GM19035 (cell line): ENCODE measurements around the gene ARFGAP1.
A peak's percentile ranks its signal among the peaks of the same experiment; 100 is the strongest.

Experiments used
- ATAC-seq: cut with Tn5 transposase; IDR thresholded peaks from one replicate; pipeline ENCODE4 v1.9.1; 2021; ENCODE audit not compliant: unreplicated experiment

Gene ARFGAP1

DNA sequence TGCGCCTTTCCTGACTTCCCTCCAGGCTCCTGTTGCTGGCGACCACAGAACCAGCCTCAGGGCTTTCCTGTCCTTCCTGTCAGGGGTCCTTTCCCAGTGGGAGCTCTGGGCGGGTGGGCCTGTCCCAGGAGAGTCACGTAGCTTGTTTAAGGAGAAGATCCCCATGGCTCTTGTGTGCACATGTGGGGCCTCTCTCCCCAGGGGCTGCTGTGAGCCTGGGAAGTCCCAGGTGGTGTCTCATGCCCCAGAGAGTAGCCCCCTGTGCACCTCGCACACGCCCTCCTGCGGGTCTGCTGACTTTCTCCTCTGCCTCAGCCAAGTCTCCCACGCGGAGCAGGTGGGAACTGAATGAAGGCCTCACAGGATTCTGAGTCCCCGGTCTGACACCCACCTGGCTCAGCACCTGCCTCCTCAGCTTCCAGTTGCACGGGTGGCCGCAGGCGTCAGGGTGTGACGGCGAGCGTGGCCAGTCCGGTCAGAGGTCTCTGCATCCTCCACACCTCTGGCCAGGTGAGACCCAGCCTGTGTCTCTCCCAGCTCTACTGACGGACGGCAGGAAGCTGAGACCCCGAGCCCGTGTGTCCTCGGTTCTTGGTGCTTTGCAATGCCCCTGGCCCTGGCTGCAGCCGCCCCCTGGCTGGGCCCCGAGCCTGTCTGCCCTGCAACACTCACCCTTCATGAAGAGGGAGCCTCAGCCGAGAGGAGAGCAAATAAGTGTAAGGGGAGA, 12.7 kb upstream of the ARFGAP1 start:
- ATAC-seq, result no peak

DNA sequence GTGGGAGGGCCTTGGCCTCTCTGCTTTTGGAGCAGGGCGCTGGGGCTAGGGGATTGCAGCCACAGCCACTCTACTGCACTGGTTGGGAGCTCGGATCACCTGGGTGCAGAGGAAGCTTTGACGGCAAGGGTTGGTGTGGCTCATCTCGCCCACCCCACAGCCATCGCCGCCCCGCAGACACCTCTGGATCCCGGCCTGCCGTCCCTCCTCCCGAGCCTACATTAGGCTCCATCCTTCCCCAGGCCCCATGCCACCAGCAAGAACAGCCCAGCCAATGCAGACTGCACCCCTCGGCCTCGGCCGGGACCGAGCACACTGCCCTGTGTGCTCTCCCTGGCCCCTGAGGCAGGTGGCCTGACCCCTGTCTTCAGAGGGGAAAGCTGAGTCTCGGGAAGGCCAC, 12.1 kb upstream of the ARFGAP1 start:
- ATAC-seq, result no peak

DNA sequence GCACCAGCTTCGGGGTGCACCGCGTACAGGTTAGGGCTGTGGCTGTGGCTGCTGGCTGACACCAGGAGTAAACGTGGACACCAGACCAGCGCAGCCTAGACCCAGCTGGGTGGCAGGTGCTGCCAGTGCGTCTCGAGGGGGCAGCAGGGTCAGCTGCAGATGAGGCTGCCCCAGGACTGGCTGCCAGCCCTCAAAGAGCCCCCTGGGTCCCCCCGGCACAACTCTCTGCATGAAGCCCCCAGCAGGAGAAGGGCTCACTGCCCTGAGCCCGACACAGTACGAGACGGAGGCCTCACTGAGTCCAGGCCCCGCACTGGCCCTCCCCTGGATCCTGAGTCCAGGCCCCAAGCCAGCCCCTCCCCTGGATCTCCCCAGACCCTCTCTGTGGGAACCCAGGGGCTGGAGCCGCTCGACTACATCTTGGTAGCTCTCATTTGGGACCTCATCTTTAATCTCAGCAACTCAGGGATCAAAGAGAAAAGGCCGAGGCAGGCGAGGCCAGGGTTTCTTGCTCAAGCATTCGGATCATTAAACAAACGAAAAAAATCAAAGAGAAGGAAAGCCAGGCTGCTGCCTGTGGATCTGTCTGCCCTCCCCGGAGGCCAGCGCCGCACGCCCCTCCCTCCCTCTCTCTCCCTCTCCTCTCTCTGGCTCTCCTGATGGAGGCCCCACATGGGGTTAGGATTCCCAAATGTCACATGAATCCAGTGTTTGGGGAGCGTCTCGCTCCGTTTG, 11.4 kb upstream of the ARFGAP1 start:
- no peak for ATAC-seq

DNA sequence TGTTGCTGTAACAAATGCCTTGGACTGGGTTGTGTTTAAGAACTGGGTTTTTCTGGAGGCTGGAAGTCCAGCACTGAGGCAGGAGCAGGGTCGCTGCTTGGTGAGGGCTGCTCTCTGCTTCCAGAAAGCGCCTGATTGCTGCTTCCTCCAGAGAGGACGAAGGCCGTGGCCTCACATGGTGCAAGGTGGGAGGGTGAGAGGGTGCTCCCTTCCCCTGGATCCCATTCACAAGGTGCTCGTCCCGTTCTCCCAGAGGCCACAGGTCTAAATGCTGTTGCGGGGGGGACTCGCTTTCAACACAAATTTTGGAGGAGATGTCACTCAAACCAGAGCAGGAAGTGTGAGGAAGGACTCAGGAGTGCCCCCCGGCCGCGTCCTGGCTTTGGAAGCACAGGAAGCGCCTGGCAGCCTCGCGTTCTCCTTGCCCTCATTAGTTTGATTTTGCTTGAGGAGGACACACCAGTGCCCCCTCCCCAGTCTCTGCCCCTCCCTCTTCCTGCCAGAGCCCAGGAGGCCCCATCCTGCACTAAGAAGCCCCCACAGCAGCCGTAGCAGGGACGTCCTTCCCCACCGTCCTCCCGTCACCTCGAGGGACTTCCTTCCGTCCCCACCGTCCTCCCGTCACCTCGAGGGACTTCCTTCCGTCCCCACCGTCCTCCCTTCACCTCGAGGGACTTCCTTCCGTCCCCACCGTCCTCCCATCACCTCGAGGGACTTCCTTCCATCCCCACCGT, 10.7 kb upstream of the ARFGAP1 start:
- ATAC-seq, result no peak

DNA sequence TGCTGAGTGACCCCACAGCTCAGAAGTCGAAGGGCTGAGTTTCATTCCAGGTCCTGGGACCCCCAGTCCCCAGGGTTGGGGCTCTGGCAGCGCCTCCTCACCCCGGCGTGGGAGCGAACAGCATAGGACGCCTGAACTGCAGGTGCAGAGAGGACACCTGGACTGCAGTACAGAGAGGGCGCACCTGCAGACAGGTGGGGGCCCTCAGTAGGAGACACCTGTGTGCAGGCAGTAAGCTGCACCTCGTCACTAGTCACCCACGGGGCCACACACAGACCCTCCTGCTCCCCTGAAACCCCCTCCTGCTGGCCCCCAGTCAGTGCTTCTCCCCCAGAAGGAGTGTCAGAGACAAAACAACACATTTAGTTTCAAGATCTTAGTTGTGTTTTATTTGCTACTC, 9.8 kb upstream of the ARFGAP1 start:
- ATAC-seq, result no peak

DNA sequence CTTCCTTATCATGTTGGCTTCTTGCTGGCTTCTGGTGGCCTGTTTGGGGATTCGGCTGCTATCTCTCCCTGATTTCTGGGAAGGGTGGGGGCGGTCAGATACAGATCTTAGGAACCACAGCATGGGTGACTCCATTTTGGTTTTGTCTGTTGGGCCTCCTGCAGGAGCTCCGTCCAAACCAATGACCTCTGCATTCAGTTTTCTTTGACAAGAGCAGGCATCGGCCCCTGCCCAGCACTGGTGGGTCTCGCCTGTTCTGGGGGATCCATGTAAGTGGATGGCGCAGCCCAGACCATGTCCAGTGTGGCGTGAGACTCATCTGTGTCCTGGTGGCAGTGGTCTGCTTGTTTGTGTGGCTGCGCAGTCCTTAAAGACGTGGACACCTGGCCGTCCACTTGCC, 8.6 kb upstream of the ARFGAP1 start:
- ATAC-seq, result no peak

DNA sequence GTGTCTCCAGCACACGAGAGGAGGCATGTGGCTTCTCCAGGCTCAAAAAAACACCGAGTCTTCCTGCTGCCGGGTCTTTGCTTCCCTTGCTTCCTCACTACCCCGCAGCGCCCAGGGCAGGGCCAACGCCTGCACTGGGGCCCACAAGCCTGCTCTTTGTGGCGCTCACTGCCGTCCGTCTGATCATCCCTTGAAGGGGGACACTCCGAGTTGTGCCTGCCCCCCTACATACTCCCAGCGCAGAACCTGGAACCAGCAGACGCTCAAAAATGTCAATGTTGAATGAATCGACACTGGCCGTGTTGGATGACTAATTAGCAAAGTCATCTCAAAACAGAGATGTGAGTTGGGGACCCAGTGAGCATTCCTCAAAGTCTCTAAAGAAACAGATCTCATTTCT, 8.1 kb upstream of the ARFGAP1 start:
- ATAC-seq, result no peak

DNA sequence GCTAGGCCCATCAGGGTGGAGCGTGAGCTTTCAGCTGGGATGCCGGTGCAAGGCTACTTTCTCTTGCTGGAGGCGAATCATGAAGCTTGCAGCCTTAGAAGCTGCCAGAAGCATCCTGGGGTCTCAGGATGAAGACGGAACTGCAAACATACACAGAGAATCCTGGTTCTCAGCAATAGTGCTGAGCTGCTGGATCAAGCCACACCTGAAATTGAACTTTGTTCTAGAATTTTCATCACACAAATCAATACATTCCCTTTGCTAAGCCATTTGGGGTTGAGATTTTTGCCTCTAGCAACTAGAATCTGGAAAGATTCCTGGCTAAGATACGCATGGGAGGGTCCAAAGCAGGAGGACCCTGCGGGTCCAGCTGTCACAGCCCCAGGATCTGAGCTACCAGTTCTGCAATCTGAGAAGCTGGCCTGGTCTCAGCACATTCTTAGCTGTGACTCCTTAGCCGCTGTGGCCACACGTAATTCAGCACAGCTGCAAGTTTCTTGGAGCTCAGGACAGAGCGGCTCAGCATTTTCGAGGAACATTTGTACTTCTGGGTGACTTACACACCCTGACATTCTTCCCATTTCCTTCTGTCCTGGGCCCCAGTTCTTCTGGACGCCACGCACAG, 6.6 kb upstream of the ARFGAP1 start:
- no peak for ATAC-seq

DNA sequence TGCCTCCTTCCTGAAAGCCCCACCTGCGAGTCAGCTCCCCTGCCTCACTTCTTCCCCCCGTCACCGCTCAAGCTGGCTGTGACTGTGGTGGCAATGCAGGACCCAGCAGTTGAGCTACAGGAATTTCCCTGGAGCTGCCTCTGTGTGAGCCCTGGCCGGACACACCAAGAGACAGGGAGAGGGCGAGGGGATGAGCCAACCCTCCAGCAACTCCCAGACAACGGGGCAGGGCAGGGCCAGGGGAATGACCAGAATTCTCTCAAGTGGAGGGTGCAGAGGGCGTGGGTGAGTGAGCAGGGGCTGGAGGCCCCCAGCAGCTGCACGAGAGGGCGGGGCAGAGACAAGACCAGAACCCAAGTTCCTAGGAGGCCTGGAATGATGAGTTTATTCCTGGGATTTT, 4.9 kb upstream of the ARFGAP1 start:
- ATAC-seq, result no peak

DNA sequence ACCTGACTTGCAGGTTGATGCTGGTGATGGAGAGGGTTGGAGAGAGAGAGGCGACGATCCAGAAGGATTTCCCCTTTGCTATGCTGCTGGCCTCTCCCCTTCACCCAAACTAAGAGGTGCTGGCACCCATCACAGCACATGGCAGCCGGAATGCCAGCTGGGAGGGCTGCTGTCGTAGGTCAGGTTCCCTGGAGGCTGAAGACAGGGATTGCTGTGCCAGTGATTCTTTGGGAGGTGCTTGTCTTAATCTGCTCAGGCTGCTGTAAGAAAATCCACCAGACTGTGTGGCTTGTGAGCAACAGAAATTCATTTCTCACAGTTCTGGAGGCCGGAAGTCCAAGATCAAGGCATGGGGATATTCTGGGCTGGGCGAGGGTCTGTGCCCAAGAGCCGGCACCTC, 4.4 kb upstream of the ARFGAP1 start:
- ATAC-seq, result no peak

DNA sequence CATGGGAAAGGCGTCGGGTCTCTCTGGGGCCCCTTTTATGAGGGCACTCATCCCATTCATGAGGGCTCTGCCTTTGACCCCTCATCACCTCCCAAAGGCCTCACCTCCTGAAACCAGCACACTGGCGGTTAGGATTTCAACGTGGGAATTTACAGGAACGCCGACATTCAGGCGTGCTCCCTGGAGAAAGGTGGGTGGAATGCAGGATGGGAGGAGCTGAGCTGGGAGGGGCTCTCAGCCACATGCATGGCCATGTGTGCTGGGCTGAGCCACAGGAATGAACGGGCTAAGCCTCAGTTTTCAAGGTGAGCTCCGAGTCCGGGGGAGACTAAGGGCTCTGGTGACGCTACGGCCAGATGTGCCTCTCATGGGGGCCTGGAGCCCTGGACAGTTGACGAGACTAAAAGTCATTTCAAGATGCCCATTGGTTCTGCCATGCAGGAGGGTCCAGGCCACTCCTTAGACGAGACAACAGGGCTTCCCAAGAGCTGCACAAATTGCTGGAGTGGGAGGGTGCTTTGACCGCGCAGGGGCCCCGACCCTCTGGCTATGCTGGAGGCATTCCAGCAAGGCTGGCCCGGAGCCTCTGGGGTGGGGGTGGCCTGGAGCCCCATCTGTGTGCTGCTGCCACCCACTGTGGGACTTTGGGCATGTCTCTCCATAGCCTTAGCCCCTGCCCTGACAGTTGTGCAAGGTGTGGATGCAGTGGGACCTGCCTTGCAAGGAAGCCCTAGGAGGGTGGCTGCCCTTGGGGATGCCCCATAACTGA, 3.8 kb upstream of the ARFGAP1 start:
- ATAC-seq, result no peak

DNA sequence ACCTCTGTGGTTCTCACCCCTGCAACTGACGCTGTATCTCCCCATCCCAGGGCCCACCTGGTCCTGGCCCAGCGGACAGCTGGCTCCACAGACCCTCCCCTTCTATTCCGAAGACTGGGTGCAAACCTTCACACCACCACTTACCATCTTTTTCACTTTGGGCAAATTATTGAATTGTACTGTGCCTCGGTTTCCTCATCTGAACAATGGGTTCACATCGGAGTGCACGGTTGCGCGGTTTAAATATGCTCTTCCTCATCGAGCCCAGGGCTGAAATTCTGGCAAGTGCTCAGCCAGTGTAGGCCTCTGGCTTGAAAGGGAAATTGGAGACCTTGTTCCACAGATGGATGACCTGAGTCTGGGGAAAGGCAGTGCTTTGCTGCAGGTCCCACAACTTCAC, 2.9 kb upstream of the ARFGAP1 start:
- no peak for ATAC-seq

DNA sequence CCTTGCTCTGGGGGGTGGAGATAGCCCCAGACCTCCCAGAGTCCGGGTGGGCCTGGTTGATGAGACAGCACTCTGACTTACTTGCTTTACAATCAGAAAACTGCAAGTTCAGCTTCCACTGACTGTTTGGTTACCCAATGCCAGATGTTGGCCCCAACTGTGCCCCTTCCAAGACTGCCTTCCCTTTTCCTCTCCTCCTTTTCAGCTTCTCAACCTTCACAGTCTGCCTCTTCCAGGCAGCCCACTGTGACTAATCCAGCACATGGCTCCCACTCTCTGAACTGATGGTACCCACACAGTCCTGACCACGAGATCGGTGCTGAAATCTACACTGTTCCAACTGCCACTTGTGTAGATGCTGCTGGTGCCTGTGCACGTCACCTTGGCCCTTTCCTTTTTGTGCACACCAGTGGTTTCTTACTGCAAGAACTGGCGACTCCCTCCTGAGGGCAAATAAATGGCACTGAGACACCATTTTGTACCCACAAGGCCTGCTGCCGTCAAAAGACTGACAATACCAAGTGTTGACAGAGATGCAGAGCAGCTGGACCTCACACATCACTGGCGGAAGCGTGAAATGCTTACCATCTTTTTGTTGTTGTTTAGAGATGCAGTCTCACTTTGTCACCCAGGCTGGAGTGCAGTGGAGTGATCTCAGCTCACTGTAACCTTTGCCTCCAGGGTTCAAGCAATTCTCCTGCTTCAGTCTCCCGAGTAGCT, 1.8 kb upstream of the ARFGAP1 start:
- no peak for ATAC-seq

DNA sequence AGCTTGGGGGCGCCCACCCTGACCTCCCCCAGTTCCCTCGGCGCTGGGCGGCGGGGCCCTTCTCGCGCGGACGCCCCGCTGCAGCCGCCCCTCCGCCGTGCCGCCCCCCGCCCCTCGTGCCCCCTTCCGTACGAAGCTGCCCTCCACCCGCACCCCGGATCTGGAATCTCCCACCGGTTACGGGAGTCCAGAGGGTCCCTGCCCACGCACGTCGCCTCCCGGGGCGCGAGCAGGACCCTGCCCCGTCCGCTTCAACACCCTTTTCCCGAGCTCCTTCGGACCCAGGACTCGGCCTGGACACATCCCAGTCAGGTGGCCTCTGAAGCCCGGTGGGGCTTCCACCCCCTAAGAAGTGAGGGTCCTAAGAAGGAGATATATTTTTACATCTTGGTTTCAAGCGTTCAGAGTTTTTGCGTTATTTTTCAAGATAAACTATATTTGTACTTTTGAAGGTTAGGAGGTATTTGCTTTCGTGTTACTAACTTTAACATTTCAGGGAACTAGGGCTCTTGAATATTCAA, 506 bp downstream of the ARFGAP1 start:
- peak; percentile 12 for ATAC-seq

DNA sequence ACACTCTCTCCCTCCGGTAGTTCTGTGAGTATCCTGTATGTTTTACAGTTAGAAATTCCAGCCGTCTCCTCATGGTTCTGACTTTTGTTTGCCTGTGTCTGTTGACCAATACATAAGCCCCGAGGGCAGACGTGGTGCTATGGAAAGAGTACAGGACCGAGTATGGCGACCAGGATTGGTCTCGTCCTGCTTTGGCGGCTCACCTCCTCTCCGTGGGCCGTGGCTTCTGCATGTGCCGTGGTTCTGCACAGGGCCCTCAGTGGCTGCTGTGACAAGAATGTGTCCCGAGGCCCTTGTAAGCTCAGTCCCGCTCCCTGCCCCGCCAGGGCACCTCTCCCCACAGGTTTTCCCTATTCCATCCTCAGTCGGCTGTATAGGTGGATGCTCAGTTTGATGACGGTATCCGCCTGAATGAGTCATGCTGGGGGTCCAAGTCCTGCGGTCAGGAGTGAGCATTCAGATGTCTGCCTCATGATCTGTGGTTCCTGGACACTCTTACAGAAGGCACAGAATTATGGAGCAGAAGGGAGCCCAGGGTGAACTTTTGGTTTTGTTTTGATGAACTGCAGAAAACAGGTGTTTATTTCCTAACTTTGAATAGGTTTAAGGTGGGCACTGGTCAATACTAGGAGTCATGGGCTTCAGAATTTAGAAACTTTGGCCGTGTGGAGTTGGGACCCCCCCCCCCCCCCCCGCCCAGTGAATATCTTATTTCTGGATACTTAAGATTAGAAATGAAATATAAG, 1.2 kb downstream of the ARFGAP1 start:
- ATAC-seq, result no peak

DNA sequence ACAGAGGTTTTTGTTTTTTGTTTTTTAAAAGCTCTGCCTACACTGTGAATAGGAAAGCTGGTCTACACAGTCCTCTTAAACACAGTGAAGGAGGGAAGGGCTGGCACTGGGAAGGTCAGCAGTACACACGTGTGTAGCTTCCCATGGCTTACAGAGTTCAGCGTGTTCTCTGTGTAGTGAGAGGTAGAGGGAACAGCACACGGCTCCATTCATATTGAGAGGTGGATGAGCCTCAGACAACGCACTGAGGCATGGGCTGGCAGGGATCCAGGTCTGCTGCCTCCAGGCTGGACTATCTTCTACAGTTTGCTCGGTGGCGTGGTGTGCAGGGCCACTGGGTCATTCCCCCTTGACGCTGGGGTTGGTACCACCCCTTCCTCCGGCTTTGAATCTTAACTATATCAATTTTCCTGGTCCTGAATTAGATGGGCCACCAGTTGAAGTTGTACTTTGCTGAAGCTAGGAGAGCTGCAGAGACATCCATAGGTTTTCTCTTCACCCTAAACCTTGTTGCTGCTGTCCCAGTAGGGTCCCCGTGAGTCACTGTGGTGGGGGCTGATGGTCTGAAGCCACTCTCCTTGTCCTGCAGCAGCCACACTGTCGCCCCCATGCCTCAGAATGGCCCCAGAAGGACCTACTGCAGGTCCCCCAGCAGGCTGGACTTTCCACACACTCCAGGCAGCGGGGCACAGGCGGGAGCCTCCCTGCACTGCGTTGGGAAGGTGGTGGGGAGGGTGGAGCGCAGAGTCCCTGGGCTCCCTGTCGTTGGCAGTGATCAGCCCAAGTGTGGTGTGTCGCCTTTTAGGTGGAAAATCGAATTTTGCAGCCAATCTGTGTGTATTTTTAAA, 2.0 kb downstream of the ARFGAP1 start:
- no peak for ATAC-seq

DNA sequence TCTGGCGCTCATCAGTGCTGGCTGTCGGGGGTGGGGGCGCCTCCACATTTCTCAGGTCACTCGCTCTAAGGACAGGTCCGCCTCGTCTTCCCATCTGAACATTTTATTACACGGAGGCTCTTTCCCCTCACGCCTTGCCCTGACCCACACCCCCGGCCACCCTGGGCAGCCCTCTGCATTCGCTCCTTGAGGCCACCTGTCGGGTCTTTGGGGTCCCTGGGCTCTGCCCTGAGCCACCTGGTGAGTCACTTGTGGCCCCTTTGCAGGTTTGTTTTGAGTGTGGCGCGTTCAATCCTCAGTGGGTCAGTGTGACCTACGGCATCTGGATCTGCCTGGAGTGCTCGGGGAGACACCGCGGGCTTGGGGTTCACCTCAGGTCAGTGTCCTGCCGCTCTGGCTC, 3.2 kb downstream of the ARFGAP1 start:
- no peak for ATAC-seq

DNA sequence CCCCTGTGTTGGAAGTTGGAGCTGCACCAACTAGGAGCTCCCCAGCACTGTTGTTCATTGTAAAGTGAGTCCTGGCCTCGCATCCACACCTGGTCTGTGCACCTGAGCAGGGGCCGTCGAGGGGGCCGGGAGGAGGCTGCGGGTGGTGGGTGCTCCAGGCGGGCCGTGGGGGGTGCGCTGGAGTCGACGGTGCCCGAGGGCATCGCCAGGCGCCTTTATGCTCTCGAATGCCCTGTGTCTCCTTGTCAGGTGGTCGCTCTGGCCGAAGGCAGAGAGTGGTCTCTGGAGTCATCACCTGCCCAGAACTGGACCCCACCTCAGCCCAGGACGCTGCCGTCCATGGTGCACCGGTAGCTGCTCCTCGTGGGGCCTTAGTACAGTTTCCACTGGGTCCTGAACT, 4.3 kb downstream of the ARFGAP1 start:
- ATAC-seq, result no peak
